Testis (tissue), 3 donors: ENCODE data around the gene ESAM. TPM values are rescaled to one million over a fixed set of nuclear protein-coding genes. Genes with fewer than 3 reads are reported as not detected.

ENCODE experiments used
- DNase-seq: peaks from one replicate; pipeline ENCODE4 v3.0.0-alpha.2; 2019
- H3K27ac ChIP-seq, 2 donors: fragments of 200-600 bp; sonication (generic); one replicate each; pipeline ENCODE4 v1.5.1; 2019
- H3K27me3 ChIP-seq: fragments of 200-600 bp; sonication (generic); one replicate; pipeline ENCODE4 v1.5.1; 2019
- H3K36me3 ChIP-seq: fragments of 200-600 bp; sonication (generic); one replicate; pipeline ENCODE4 v1.5.1; 2017; ENCODE audit warnings: low read depth; ENCODE audit errors: missing control alignments
- H3K4me1 ChIP-seq: fragments of 200-600 bp; sonication (generic); one replicate; pipeline ENCODE4 v1.5.1; 2019
- H3K4me3 ChIP-seq, 2 donors: fragments of 200-600 bp; sonication (generic); one replicate each; pipeline ENCODE4 v1.5.1; 2017 to 2019
- H3K9me3 ChIP-seq: fragments of 200-600 bp; sonication (generic); one replicate; pipeline ENCODE4 v1.5.1; 2017
- POLR2A ChIP-seq: fragments of 450-650 bp; IDR thresholded peaks from one replicate; pipeline ENCODE4 v1.6.1; 2017; ENCODE audit warnings: antibody characterized with exemption, mild to moderate bottlenecking, moderate library complexity
- WGBS, 2 donors: methylation state at CpG; one replicate each; pipeline ENCODE4 v1.1.5; 2018; 5-methylcytosine and 5-hydroxymethylcytosine counted together
- intact Hi-C: fragments of 100-400 bp; cut with DNase I; formaldehyde crosslinking; loops from one replicate; pipeline ENCODE4 v1.15.1; 2023; ENCODE audit warnings: low total_unique reads
- polyA plus RNA-seq: library from polyadenylated mRNA; stranded (reverse); fragments of 350-450 nt; fragmentation: Illumina TruSeq; extraction: RNeasy Lipid Tissue Mini Kit (QIAGEN cat#74804); gene quantifications from one replicate; pipeline ENCODE4 v1.2.3, GENCODE V29; 2014; ENCODE audit warnings: low read depth, low replicate concordance; ENCODE audit not compliant: insufficient read depth
- total RNA-seq, 2 donors: library from RNA; depleted of rRNA; stranded (reverse); fragments of >200 nt; gene quantifications; one replicate each; pipeline ENCODE4 v1.2.3, GENCODE V29; 2016
- TF ChIP-seq, protein P1 (sequence below), 3 experiments: fragments of 450-650 bp in 2 of 3; fragments of 200-600 bp in 1 of 3; sonication (generic) in 1 of 3; IDR thresholded peaks; one replicate each; pipeline ENCODE4 v1.5.1; 2016 to 2019; ENCODE audit warnings: antibody characterized with exemption in 3 of 3, mild to moderate bottlenecking in 2 of 3, moderate library complexity in 1 of 3

The ESAM gene
- total and polyA plus RNA-seq, 3 donors from 2014 or later, result 6.0 to 15.8 (median 10.6) TPM

DNA sequence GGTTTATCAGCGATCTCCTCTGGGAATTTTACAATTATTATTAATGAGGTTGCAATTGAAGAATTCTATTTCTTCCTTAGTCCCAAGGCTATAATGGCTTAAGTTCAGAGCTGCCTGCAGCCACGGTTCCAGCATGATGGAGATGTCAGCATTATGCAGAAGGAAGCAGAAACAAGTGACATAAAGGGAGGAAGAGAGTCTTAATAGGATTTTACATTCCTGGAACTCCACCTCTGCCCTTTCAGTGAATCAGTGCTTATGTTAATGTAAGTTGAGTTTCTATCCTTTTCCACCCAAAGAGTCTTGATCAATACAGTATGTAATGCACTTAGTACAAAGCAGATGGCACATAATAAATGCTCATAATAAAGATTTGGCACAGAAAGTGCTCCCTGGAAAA lies 34.0 kb downstream of the ESAM start:
- no peak for TF ChIP-seq POLR2A
- TF ChIP-seq, protein P1, sequence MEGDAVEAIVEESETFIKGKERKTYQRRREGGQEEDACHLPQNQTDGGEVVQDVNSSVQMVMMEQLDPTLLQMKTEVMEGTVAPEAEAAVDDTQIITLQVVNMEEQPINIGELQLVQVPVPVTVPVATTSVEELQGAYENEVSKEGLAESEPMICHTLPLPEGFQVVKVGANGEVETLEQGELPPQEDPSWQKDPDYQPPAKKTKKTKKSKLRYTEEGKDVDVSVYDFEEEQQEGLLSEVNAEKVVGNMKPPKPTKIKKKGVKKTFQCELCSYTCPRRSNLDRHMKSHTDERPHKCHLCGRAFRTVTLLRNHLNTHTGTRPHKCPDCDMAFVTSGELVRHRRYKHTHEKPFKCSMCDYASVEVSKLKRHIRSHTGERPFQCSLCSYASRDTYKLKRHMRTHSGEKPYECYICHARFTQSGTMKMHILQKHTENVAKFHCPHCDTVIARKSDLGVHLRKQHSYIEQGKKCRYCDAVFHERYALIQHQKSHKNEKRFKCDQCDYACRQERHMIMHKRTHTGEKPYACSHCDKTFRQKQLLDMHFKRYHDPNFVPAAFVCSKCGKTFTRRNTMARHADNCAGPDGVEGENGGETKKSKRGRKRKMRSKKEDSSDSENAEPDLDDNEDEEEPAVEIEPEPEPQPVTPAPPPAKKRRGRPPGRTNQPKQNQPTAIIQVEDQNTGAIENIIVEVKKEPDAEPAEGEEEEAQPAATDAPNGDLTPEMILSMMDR (IDR thresholded peaks at IDR 0.05), result no peak
- WGBS, 2 donors, result 85 to 90% methylated on average over 2 of the region's 2 CpGs
- H3K36me3 ChIP-seq, result no peaks in the 10 kb centered on the region
- H3K4me1 ChIP-seq, result peaks cover 11% of the 10 kb centered on the region
- H3K27ac ChIP-seq, result no peak overlapping the region
- H3K27me3 ChIP-seq, result no peaks in the 10 kb centered on the region
- intact Hi-C loops, result no loop called here
- no peak for DNase-seq
- H3K4me3 ChIP-seq, result no peak overlapping the region
- no peaks in the 10 kb centered on the region for H3K9me3 ChIP-seq

DNA sequence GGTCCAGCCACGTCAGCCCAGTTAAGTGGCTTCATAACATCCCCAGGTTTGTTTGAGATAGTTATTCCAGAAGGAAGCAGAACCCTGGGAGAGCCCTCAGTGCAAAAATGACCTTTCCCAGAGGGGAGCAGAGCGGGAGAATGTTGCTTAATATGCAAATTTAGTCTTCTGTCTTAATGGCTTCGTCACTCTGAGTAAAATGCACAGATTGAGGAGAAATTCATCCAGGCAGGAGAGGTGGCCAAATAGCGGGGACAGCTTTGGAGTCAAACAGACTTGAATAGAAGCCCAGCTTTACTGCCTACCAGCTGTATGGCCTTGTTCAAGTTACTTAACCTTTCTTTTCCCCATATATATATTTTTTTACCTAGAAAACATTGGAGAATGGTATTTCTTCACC lies 34.6 kb downstream of the ESAM start:
- no peaks in the 10 kb centered on the region for H3K9me3 ChIP-seq
- no peaks in the 10 kb centered on the region for H3K36me3 ChIP-seq
- no peak overlapping the region for H3K27ac ChIP-seq
- TF ChIP-seq, protein P1 (IDR thresholded peaks at IDR 0.05), result no peak
- no peak for TF ChIP-seq POLR2A
- H3K4me1 ChIP-seq, result peaks cover 11% of the 10 kb centered on the region
- intact Hi-C loops, result no loop called here
- DNase-seq, result no peak
- no peaks in the 10 kb centered on the region for H3K27me3 ChIP-seq
- 82 to 89% methylated on average over 4 of the region's 4 CpGs for WGBS, 2 donors
- H3K4me3 ChIP-seq, result no peak overlapping the region

DNA sequence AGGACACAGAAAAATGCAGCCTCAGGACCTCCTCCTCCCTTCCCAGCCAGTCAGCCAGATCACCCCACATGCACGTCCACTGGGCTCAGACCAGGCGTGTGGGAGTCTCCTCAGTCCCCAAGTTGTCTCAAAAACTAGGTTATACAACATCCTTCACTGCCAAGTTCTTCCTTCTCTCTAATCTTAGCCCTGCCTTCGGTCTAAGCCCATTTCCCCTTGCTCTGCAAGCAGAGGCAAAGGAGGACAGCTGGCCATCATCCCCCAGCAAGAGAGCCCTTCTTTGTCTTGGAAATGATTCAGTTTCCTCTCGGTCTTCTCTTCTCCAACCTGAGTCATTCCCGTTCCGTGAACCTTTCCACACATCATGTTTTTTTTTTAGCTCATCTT lies 36.4 kb downstream of the ESAM start:
- H3K27me3 ChIP-seq, result no peaks in the 10 kb centered on the region
- no peak for DNase-seq
- H3K9me3 ChIP-seq, result no peaks in the 10 kb centered on the region
- intact Hi-C loops, result no loop called here
- no peak overlapping the region for H3K27ac ChIP-seq
- no peak overlapping the region for H3K4me3 ChIP-seq
- H3K36me3 ChIP-seq, result no peaks in the 10 kb centered on the region
- WGBS, 2 donors, result 22 to 43% methylated on average over 6 of the region's 6 CpGs
- no peak for TF ChIP-seq POLR2A
- TF ChIP-seq, protein P1 (IDR thresholded peaks at IDR 0.05), result no peak
- peaks cover 11% of the 10 kb centered on the region for H3K4me1 ChIP-seq

GRCh38 chr11:124724979-124725718 lies 36.9 kb downstream of the ESAM start:
- no peak overlapping the region for H3K27ac ChIP-seq
- TF ChIP-seq POLR2A, result no peak
- TF ChIP-seq, protein P1 (IDR thresholded peaks at IDR 0.05), result no peak
- peaks cover 11% of the 10 kb centered on the region for H3K4me1 ChIP-seq
- no peak overlapping the region for H3K4me3 ChIP-seq
- H3K27me3 ChIP-seq, result no peaks in the 10 kb centered on the region
- intact Hi-C loops, result no loop called here
- 46 to 55% methylated on average over 14 of the region's 14 CpGs for WGBS, 2 donors
- no peaks in the 10 kb centered on the region for H3K36me3 ChIP-seq
- DNase-seq, result no peak
- no peaks in the 10 kb centered on the region for H3K9me3 ChIP-seq

DNA sequence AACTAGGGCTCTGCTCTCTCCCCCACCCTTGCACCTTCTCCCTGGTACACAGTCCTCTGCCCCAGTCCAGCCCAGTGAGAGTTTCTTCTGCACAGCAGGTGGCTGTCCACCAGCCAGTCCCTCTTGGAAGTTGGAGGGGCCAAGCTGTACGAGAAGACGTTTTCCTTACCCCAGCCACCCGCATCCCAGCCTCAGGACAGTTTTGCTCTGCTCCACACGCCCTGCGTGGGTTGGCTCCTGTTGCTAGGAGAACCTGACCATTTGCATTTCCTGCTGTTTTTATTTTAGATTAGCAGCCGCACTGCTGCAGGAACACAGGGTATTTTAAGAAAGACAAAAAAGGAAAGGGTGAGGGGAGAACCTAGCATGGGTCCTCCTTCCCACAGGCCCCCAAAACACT lies 39.9 kb downstream of the ESAM start:
- H3K4me3 ChIP-seq, result no peak overlapping the region
- 38 to 40% methylated on average over 6 of the region's 6 CpGs for WGBS, 2 donors
- no peaks in the 10 kb centered on the region for H3K27me3 ChIP-seq
- H3K36me3 ChIP-seq, result no peaks in the 10 kb centered on the region
- no peaks in the 10 kb centered on the region for H3K9me3 ChIP-seq
- intact Hi-C loops, result no loop called here
- H3K27ac ChIP-seq, result no peak overlapping the region
- DNase-seq, result no peak
- peaks cover 11% of the 10 kb centered on the region for H3K4me1 ChIP-seq
- TF ChIP-seq, protein P1 (IDR thresholded peaks at IDR 0.05), result no peak
- no peak for TF ChIP-seq POLR2A
